Muscle layer of colon (tissue), 2 donors: ENCODE results near the gene TRPC6.

Experiments
- H3K27ac ChIP-seq: one replicate; pipeline ENCODE4 v1.7.0; 2013; ENCODE audit warnings: low read depth, mild to moderate bottlenecking, low read length, moderate library complexity
- H3K27me3 ChIP-seq, 2 donors: one replicate each; pipeline ENCODE4 v1.7.0; 2013; ENCODE audit warnings: low read length in 2 of 2, mild to moderate bottlenecking in 2 of 2; ENCODE audit not compliant: insufficient read depth in 2 of 2, control insufficient read depth in 1 of 2
- H3K36me3 ChIP-seq: one replicate; pipeline ENCODE4 v1.7.0; 2013; ENCODE audit warnings: mild to moderate bottlenecking, low read length; ENCODE audit not compliant: insufficient read depth
- H3K4me1 ChIP-seq: one replicate; pipeline ENCODE4 v1.7.0; 2013; ENCODE audit warnings: mild to moderate bottlenecking, low read length; ENCODE audit not compliant: insufficient read depth
- H3K4me3 ChIP-seq, 2 donors: one replicate each; pipeline ENCODE4 v1.7.0; 2013; ENCODE audit warnings: low read length in 2 of 2, low read depth in 1 of 2, mild to moderate bottlenecking in 1 of 2, moderate library complexity in 1 of 2
- H3K9ac ChIP-seq: one replicate; pipeline ENCODE4 v1.7.0; 2013; ENCODE audit warnings: low read length
- H3K9me3 ChIP-seq: one replicate; pipeline ENCODE4 v1.7.0; 2013; ENCODE audit warnings: mild to moderate bottlenecking, low read length
- donor health status: abdominal sarcoma.
- donor health status: Adenocarcinoma of cecum.

TRPC6 gene

GRCh38 chr11:101435408-101435973 is 148.3 kb downstream of the TRPC6 start:
- Histone ChIP-seq H3K9ac (no peak overlapping the region), H3K4me1 (peaks cover 45% of the 10 kb centered on the region), H3K27me3 (no peaks in the 10 kb centered on the region), H3K27ac (no peak overlapping the region), H3K36me3 (no peaks in the 10 kb centered on the region), H3K9me3 (no peaks in the 10 kb centered on the region), H3K4me3 (no peak overlapping the region)

GRCh38 chr11:101434026-101434643 is 149.7 kb downstream of the TRPC6 start:
- Histone ChIP-seq H3K4me1 (peaks cover 59% of the 10 kb centered on the region), H3K27me3 (no peaks in the 10 kb centered on the region), H3K27ac (no peak overlapping the region), H3K4me3 (no peak overlapping the region), H3K9ac (no peak overlapping the region), H3K9me3 (no peaks in the 10 kb centered on the region), H3K36me3 (no peaks in the 10 kb centered on the region)

GRCh38 chr11:101433151-101433550 is 150.7 kb downstream of the TRPC6 start:
- Histone ChIP-seq H3K27ac (no peak overlapping the region), H3K4me1 (peaks cover 59% of the 10 kb centered on the region), H3K27me3 (no peaks in the 10 kb centered on the region), H3K9me3 (no peaks in the 10 kb centered on the region), H3K4me3 (no peak overlapping the region), H3K36me3 (no peaks in the 10 kb centered on the region), H3K9ac (no peak overlapping the region)

- peaks cover 44% of the 10 kb centered on the region for H3K4me1 ChIP-seq
- peak overlapping the region in 1 of 2 donors; percentile 12 for H3K4me3 ChIP-seq
- peak overlapping the region; percentile 41 for H3K27ac ChIP-seq
- no peaks in the 10 kb centered on the region for H3K9me3 ChIP-seq
- no peaks in the 10 kb centered on the region for H3K36me3 ChIP-seq
- no peaks in the 10 kb centered on the region for H3K27me3 ChIP-seq
- no peak overlapping the region for H3K9ac ChIP-seq
These were observed 153.9 kb downstream of the TRPC6 start for GRCh38 chr11:101429703-101430540.

- Histone ChIP-seq H3K27me3 (no peaks in the 10 kb centered on the region), H3K27ac (peak overlapping the region; percentile 41)
These were observed 154.9 kb downstream of the TRPC6 start for GRCh38 chr11:101428918-101429317.

GRCh38 chr11:101407324-101407723 is 176.5 kb downstream of the TRPC6 start:
- H3K4me3 ChIP-seq, result peak overlapping the region in 1 of 2 donors; percentile 46
- H3K27ac ChIP-seq, result peak overlapping the region; percentile 81
- H3K4me1 ChIP-seq, result peaks cover 27% of the 10 kb centered on the region
- no peaks in the 10 kb centered on the region for H3K9me3 ChIP-seq
- H3K36me3 ChIP-seq, result no peaks in the 10 kb centered on the region
- H3K27me3 ChIP-seq, result no peaks in the 10 kb centered on the region
- H3K9ac ChIP-seq, result no peak overlapping the region

More at GRCh38 chr11:101428918-101429317, 154.9 kb downstream of the TRPC6 start:
- H3K9ac ChIP-seq, result no peak overlapping the region
- H3K4me3 ChIP-seq, result no peak overlapping the region
- peaks cover 39% of the 10 kb centered on the region for H3K4me1 ChIP-seq
- H3K36me3 ChIP-seq, result no peaks in the 10 kb centered on the region
- no peaks in the 10 kb centered on the region for H3K9me3 ChIP-seq
